B cell (primary cell): ENCODE results near the gene CRAMP1.

ENCODE experiments used
- CTCF ChIP-seq: fragments of 200-600 bp; IDR thresholded peaks from one replicate; pipeline ENCODE4 v1.8.0; 2022; ENCODE audit warnings: antibody characterized with exemption, mild to moderate bottlenecking
- EZH2 ChIP-seq: IDR thresholded peaks from 2 replicates; pipeline ENCODE4 v1.6.1; 2012; ENCODE audit warnings: borderline replicate concordance, low read depth, mild to moderate bottlenecking, moderate library complexity, low read length; ENCODE audit not compliant: insufficient read depth, poor library complexity, severe bottlenecking

GRCh38 chr16:1669698-1670097, 57.5 kb downstream of the CRAMP1 start:
- no peak for TF ChIP-seq CTCF
- no peak for TF ChIP-seq EZH2
